HepG2 (cell line): ENCODE results near the gene KCNT2. TPM values are rescaled to one million over a fixed set of nuclear protein-coding genes. Genes with fewer than 3 reads are reported as not detected.

Source experiments
- ATAC-seq: fragments of 200-7000 bp; cut with Tn5 transposase; 3 replicates; pipeline ENCODE4 v1.9.1; 2020; ENCODE audit warnings: mild to moderate bottlenecking, moderate library complexity
- BruUV-seq: library from RNA; stranded (reverse); fragments of 400-500 nt; replicated peaks from 2 replicates; lab custom pipeline; 2021; lab: Mats Ljungman, UMichigan
- CTCF ChIA-PET: fragments of 300-600 bp; formaldehyde crosslinking; extraction: SDS; loops from one replicate; lab custom pipeline; 2021; ENCODE audit warnings: low total read pairs, inconsistent platforms, low intra/inter-chr PET ratio; lab: Yijun Ruan, JAX
- POLR2A ChIA-PET: fragments of 350-600 bp; sonication (Branson Sonifier 250); formaldehyde crosslinking; loops from one replicate; lab custom pipeline; 2020; ENCODE audit warnings: antibody characterized with exemption, inconsistent platforms; lab: Yijun Ruan, JAX
- DNase-seq: peaks from one replicate; pipeline ENCODE4 v3.0.0-alpha.2; 2015; ENCODE audit warnings: low spot score
- FAIRE-seq: peaks from 3 replicates; lab custom pipeline; 2011; peaks lifted over from hg19 to GRCh38; lab: Jason Lieb, UNC
- H2AFZ ChIP-seq: one replicate; pipeline ENCODE4 v1.6.1; 2011; ENCODE audit warnings: low read length, inconsistent platforms
- H3K27ac ChIP-seq: fragments of 300-600 bp; 3 replicates; pipeline ENCODE4 v1.8.0; 2011; ENCODE audit warnings: mixed run types, mild to moderate bottlenecking, mixed read lengths, low read length, inconsistent platforms; ENCODE audit not compliant: insufficient read depth; ENCODE audit errors: extremely low read length
- H3K27me3 ChIP-seq, 2 experiments: fragments of 200-600 bp in 1 of 2; 2 replicates in 1 of 2; 3 replicates in 1 of 2; pipeline versions ENCODE4 v1.6.0 to v1.8.0; 2011; ENCODE audit warnings: low read length in 2 of 2, mild to moderate bottlenecking in 2 of 2, moderate library complexity in 2 of 2, inconsistent platforms in 1 of 2; ENCODE audit not compliant: insufficient read depth in 2 of 2, control insufficient read depth in 1 of 2
- H3K36me3 ChIP-seq, 2 experiments: fragments of 200-600 bp in 1 of 2; replicated peaks in 1 of 2; 2 replicates in 1 of 2; 3 replicates in 1 of 2; pipeline versions ENCODE4 v1.5.1 to v1.8.0; 2011; ENCODE audit warnings: low read length in 2 of 2, inconsistent platforms in 1 of 2; ENCODE audit not compliant: insufficient read depth in 2 of 2, control insufficient read depth in 1 of 2
- H3K4me1 ChIP-seq: 2 replicates; pipeline ENCODE4 v1.5.1; 2012; ENCODE audit warnings: low read length, inconsistent platforms; ENCODE audit not compliant: insufficient read depth
- H3K4me2 ChIP-seq: 2 replicates; pipeline ENCODE4 v1.6.0; 2011; ENCODE audit warnings: low read depth, low read length, inconsistent platforms
- H3K4me3 ChIP-seq, 3 experiments: fragments of 200-600 bp in 1 of 3; sonication (generic), shearing (Covaris generic) in 1 of 3; replicated peaks in 1 of 3; 2 replicates each; pipeline ENCODE4 v1.5.1; 2011 to 2016; ENCODE audit warnings: low read length in 3 of 3, inconsistent platforms in 2 of 3, low read depth in 2 of 3, mild to moderate bottlenecking in 2 of 3, control low read depth in 1 of 3, mixed read lengths in 1 of 3; ENCODE audit not compliant: insufficient read depth in 1 of 3
- H3K79me2 ChIP-seq: one replicate; pipeline ENCODE4 v1.6.1; 2011; ENCODE audit warnings: low read length, inconsistent platforms; ENCODE audit not compliant: insufficient read depth
- H3K9ac ChIP-seq: 2 replicates; pipeline ENCODE4 v1.6.0; 2011; ENCODE audit warnings: mild to moderate bottlenecking, low read depth, low read length, inconsistent platforms; ENCODE audit not compliant: insufficient read depth
- H3K9me3 ChIP-seq: 2 replicates; pipeline ENCODE4 v1.5.1; 2012; ENCODE audit warnings: mild to moderate bottlenecking, low read length
- H4K20me1 ChIP-seq: 2 replicates; pipeline ENCODE4 v1.6.0; 2011; ENCODE audit warnings: inconsistent platforms, mild to moderate bottlenecking, low read length, moderate library complexity; ENCODE audit not compliant: insufficient read depth
- PAWR ChIP-seq: sonication (generic); formaldehyde crosslinking; IDR thresholded peaks from 2 replicates; pipeline ENCODE4 v1.4.0; 2020; ENCODE audit warnings: missing genetic modification reagents, mild to moderate bottlenecking, borderline replicate concordance
- SNRNP70 ChIP-seq: fragments of 200-400 bp; formaldehyde crosslinking; IDR thresholded peaks from 2 replicates; pipeline ENCODE4 v1.6.1; 2017; ENCODE audit warnings: mild to moderate bottlenecking, low read depth, low read length, moderate library complexity
- SRSF1 ChIP-seq: fragments of 200-400 bp; formaldehyde crosslinking; optimal IDR thresholded peaks from 2 replicates; pipeline ENCODE3; 2017; ENCODE audit warnings: mild to moderate bottlenecking, low read depth, low read length, moderate library complexity
- ZBTB1 ChIP-seq: sonication (generic); formaldehyde crosslinking; IDR thresholded peaks from 2 replicates; pipeline ENCODE4 v1.4.0; 2020; ENCODE audit warnings: missing genetic modification reagents, borderline replicate concordance
- ZFP41 ChIP-seq: sonication (generic); formaldehyde crosslinking; IDR thresholded peaks from 2 replicates; pipeline ENCODE4 v1.4.0; 2020; ENCODE audit warnings: mild to moderate bottlenecking, missing genetic modification reagents, borderline replicate concordance
- ZNF263 ChIP-seq: sonication (generic); formaldehyde crosslinking; IDR thresholded peaks from 2 replicates; pipeline ENCODE4 v1.4.0; 2020; ENCODE audit warnings: missing genetic modification reagents
- ZNF30 ChIP-seq: sonication (generic); formaldehyde crosslinking; IDR thresholded peaks from 2 replicates; pipeline ENCODE4 v1.5.0; 2020; ENCODE audit warnings: mild to moderate bottlenecking, missing genetic modification reagents
- ZNF350 ChIP-seq: sonication (generic); formaldehyde crosslinking; IDR thresholded peaks from 2 replicates; pipeline ENCODE4 v1.4.0; 2020; ENCODE audit warnings: mild to moderate bottlenecking, low read depth, missing genetic modification reagents, borderline replicate concordance
- ZNF446 ChIP-seq: sonication (generic); formaldehyde crosslinking; IDR thresholded peaks from 2 replicates; pipeline ENCODE4 v1.5.0; 2020; ENCODE audit warnings: mild to moderate bottlenecking, missing genetic modification reagents
- ZNF550 ChIP-seq: sonication (generic); formaldehyde crosslinking; IDR thresholded peaks from 2 replicates; pipeline ENCODE4 v1.4.0; 2020; ENCODE audit warnings: mild to moderate bottlenecking, missing genetic modification reagents, borderline replicate concordance
- ZSCAN25 ChIP-seq: sonication (generic); formaldehyde crosslinking; IDR thresholded peaks from 2 replicates; pipeline ENCODE4 v1.8.0; 2022; ENCODE audit warnings: mild to moderate bottlenecking, missing genetic modification reagents
- in situ Hi-C: cut with HindIII; loops from 2 replicates; pipeline ENCODE4 v1.10.0; 2017; ENCODE audit warnings: low pct_unique_long_range_greater_than_20kb; ENCODE audit not compliant: extremely low pct_ligation_motif_present
- intact Hi-C: fragments of 100-400 bp; cut with micrococcal nuclease; formaldehyde crosslinking; loops from one replicate; pipeline ENCODE4 v1.10.0; 2022; ENCODE audit not compliant: unreplicated experiment
- polyA plus RNA-seq, 8 experiments: library from polyadenylated mRNA; depleted of rRNA in 3 of 8; stranded (reverse) in 7 of 8; unstranded in 1 of 8; fragments of >200 nt; fragmentation: Illumina TruSeq in 4 of 8; extraction: Trizol in 4 of 8; gene quantifications; 2 replicates each; pipeline versions ENCODE4 v1.2.1 to v1.2.3, GENCODE V29; 2011 to 2016; ENCODE audit warnings: low read depth in 4 of 8, missing spikeins in 1 of 8, mixed read lengths in 1 of 8; ENCODE audit not compliant: insufficient read depth in 1 of 8
- total RNA-seq, 5 experiments: library from RNA; depleted of rRNA; stranded (reverse); fragments of >200 nt; fragmentation: Illumina TruSeq; extraction: Trizol; gene quantifications; 2 replicates each; pipeline ENCODE4 v1.2.3, GENCODE V29; 2016; ENCODE audit warnings: low read depth in 1 of 5
- TF ChIP-seq, protein P1 (sequence below): sonication (generic); formaldehyde crosslinking; IDR thresholded peaks from 2 replicates; pipeline ENCODE4 v1.5.1; 2020; ENCODE audit warnings: mild to moderate bottlenecking, moderate library complexity, missing genetic modification reagents
- TF ChIP-seq, protein P2 (sequence below): sonication (generic); formaldehyde crosslinking; IDR thresholded peaks from 2 replicates; pipeline ENCODE4 v1.4.0; 2020; ENCODE audit warnings: missing genetic modification reagents, borderline replicate concordance
- TF ChIP-seq, protein P3 (sequence below): sonication (generic); formaldehyde crosslinking; IDR thresholded peaks from 2 replicates; pipeline ENCODE4 v1.5.0; 2020; ENCODE audit warnings: mild to moderate bottlenecking, missing genetic modification reagents
- TF ChIP-seq, protein P4 (sequence below): sonication (generic); formaldehyde crosslinking; conservative IDR thresholded peaks from 2 replicates; pipeline ENCODE4 v1.5.0; 2020; ENCODE audit warnings: missing genetic modification reagents

KCNT2 gene
- total and polyA plus RNA-seq, 2 of the 13 experiments (the other 11 are each of a cell fraction or from before 2014, with no cell fraction given) = not detected

DNA sequence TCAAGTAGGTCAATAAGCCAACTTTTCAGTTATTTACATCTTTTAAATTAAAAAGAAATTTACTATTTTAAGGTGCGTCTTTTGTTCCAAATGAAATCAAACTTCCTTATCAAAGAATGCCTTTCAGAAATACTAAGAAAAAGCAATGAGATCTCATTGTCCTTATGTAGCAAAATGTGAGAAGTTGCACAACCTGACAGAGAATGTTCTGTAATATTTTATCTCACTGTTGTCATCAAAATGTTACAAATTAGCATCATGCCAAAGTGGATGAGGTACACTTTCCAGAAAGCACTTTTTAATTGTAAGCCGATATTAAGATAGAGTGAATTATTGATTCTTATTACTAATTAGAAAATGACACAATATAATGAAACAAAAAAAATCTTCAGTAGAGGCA lies 50.4 kb downstream of the KCNT2 start (continued):
- TF ChIP-seq, protein P1, sequence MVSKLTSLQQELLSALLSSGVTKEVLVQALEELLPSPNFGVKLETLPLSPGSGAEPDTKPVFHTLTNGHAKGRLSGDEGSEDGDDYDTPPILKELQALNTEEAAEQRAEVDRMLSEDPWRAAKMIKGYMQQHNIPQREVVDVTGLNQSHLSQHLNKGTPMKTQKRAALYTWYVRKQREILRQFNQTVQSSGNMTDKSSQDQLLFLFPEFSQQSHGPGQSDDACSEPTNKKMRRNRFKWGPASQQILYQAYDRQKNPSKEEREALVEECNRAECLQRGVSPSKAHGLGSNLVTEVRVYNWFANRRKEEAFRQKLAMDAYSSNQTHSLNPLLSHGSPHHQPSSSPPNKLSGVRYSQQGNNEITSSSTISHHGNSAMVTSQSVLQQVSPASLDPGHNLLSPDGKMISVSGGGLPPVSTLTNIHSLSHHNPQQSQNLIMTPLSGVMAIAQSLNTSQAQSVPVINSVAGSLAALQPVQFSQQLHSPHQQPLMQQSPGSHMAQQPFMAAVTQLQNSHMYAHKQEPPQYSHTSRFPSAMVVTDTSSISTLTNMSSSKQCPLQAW (CRISPR knock-in tag) = no peak
- TF ChIP-seq ZNF30 (CRISPR knock-in tag) (no peak), ZNF550 (CRISPR knock-in tag) (no peak)
- TF ChIP-seq, all 625 proteins: peak for 0

DNA sequence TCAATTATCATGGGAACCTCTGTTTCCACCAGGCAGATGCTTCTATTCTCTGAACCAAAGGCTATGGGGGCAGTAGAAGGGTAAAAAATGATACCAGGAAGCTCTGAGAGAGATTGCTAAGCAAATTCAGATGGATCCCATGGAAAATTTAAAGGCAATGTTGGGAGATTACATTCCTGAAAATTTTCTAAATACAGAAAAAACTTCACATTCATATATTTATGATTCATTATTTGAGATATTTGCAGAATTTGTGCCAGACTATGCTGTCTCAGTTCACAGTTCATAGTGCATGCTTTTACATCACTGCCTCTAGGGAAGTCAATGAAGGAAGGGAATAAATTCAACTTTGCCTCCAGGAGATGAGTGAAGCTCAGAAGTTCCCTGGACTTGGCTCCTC lies 57.5 kb downstream of the KCNT2 start:
- Histone ChIP-seq H3K4me3 (no peak overlapping the region), H3K36me3 (no peaks in the 10 kb centered on the region), H2AFZ (no peak overlapping the region), H3K9me3 (peaks cover under 1% of the 10 kb centered on the region; the same call in 1 of the 2 replicates), H3K4me1 (no peaks in the 10 kb centered on the region), H3K27me3 (no peaks in the 10 kb centered on the region), H3K9ac (no peak overlapping the region), H3K79me2 (no peaks in the 10 kb centered on the region), H4K20me1 (no peaks in the 10 kb centered on the region), H3K27ac (no peak overlapping the region), H3K4me2 (no peak overlapping the region)
- FAIRE-seq (no peak), ATAC-seq (no peak), DNase-seq (no peak)
- in situ Hi-C loops = no loop called here
- ChIA-PET CTCF (no interaction called here), POLR2A (no interaction called here)
- no TSS peak for BruUV-seq
- intact Hi-C loops = no loop called here
- no peak for TF ChIP-seq ZFP41 (CRISPR knock-in tag)
- no peak for TF ChIP-seq SNRNP70
- TF ChIP-seq ZNF350 (CRISPR knock-in tag) = no peak
- TF ChIP-seq ZBTB1 (CRISPR knock-in tag) = no peak
- TF ChIP-seq, protein P2, sequence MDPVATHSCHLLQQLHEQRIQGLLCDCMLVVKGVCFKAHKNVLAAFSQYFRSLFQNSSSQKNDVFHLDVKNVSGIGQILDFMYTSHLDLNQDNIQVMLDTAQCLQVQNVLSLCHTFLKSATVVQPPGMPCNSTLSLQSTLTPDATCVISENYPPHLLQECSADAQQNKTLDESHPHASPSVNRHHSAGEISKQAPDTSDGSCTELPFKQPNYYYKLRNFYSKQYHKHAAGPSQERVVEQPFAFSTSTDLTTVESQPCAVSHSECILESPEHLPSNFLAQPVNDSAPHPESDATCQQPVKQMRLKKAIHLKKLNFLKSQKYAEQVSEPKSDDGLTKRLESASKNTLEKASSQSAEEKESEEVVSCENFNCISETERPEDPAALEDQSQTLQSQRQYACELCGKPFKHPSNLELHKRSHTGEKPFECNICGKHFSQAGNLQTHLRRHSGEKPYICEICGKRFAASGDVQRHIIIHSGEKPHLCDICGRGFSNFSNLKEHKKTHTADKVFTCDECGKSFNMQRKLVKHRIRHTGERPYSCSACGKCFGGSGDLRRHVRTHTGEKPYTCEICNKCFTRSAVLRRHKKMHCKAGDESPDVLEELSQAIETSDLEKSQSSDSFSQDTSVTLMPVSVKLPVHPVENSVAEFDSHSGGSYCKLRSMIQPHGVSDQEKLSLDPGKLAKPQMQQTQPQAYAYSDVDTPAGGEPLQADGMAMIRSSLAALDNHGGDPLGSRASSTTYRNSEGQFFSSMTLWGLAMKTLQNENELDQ (CRISPR knock-in tag) = no peak
- TF ChIP-seq PAWR (CRISPR knock-in tag) = no peak
- TF ChIP-seq ZSCAN25 (CRISPR knock-in tag) = no peak
- no peak for TF ChIP-seq ZNF263 (CRISPR knock-in tag)
- TF ChIP-seq SRSF1 = no peak
- TF ChIP-seq, protein P3, sequence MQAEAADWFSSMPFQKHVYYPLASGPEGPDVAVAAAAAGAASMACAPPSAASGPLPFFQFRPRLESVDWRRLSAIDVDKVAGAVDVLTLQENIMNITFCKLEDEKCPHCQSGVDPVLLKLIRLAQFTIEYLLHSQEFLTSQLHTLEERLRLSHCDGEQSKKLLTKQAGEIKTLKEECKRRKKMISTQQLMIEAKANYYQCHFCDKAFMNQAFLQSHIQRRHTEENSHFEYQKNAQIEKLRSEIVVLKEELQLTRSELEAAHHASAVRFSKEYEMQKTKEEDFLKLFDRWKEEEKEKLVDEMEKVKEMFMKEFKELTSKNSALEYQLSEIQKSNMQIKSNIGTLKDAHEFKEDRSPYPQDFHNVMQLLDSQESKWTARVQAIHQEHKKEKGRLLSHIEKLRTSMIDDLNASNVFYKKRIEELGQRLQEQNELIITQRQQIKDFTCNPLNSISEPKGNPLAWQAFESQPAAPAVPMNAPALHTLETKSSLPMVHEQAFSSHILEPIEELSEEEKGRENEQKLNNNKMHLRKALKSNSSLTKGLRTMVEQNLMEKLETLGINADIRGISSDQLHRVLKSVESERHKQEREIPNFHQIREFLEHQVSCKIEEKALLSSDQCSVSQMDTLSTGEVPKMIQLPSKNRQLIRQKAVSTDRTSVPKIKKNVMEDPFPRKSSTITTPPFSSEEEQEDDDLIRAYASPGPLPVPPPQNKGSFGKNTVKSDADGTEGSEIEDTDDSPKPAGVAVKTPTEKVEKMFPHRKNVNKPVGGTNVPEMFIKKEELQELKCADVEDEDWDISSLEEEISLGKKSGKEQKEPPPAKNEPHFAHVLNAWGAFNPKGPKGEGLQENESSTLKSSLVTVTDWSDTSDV = no peak
- no peak for TF ChIP-seq ZNF446 (CRISPR knock-in tag)
- TF ChIP-seq, protein P4, sequence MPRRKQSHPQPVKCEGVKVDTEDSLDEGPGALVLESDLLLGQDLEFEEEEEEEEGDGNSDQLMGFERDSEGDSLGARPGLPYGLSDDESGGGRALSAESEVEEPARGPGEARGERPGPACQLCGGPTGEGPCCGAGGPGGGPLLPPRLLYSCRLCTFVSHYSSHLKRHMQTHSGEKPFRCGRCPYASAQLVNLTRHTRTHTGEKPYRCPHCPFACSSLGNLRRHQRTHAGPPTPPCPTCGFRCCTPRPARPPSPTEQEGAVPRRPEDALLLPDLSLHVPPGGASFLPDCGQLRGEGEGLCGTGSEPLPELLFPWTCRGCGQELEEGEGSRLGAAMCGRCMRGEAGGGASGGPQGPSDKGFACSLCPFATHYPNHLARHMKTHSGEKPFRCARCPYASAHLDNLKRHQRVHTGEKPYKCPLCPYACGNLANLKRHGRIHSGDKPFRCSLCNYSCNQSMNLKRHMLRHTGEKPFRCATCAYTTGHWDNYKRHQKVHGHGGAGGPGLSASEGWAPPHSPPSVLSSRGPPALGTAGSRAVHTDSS = no peak
